SK-N-SH (cell line): ENCODE measurements around the gene RCAN1. TPM values are rescaled to one million over a fixed set of nuclear protein-coding genes. Genes with fewer than 3 reads are reported as not detected.

ENCODE experiments used
- CTCF ChIA-PET: fragments of 300-600, 350-600 bp; formaldehyde crosslinking; extraction: SDS; loops from one replicate; lab custom pipeline; 2021; lab: Yijun Ruan, JAX
- POLR2A ChIA-PET: fragments of 350-600 bp; sonication (Branson Sonifier 250); formaldehyde crosslinking; extraction: SDS; loops from one replicate; lab custom pipeline; 2020; ENCODE audit warnings: antibody characterized with exemption, inconsistent platforms; lab: Yijun Ruan, JAX
- DNase-seq: peaks from one replicate; pipeline ENCODE4 v3.0.0; 2012
- H2AFZ ChIP-seq: fragments of 200-600 bp; sonication (generic); 2 replicates; pipeline ENCODE4 v1.8.1; 2016; ENCODE audit warnings: antibody characterized with exemption, mild to moderate bottlenecking, low read depth
- H3F3A ChIP-seq: fragments of 200-600 bp; sonication (generic); replicated peaks from 2 replicates; pipeline ENCODE3; 2016; ENCODE audit warnings: antibody characterized with exemption, mild to moderate bottlenecking; ENCODE audit not compliant: insufficient read depth
- H3K27ac ChIP-seq, 2 experiments: fragments of 200-500 bp in 1 of 2; fragments of 200-600 bp in 1 of 2; sonication (Bioruptor generic) in 1 of 2; sonication (generic), shearing (Covaris generic) in 1 of 2; 2 replicates each; pipeline versions ENCODE4 v1.5.1 to v1.6.1; 2014 to 2016; ENCODE audit warnings: low read depth in 2 of 2, inconsistent platforms in 1 of 2, low read length in 1 of 2, mild to moderate bottlenecking in 1 of 2, mixed read lengths in 1 of 2
- H3K27me3 ChIP-seq: fragments of 200-600 bp; sonication (generic), shearing (Covaris generic); 2 replicates; pipeline ENCODE4 v1.6.1; 2016; ENCODE audit warnings: mixed run types; ENCODE audit not compliant: insufficient read depth
- H3K36me3 ChIP-seq, 2 experiments: fragments of 200-500 bp in 1 of 2; fragments of 200-600 bp in 1 of 2; sonication (Bioruptor generic) in 1 of 2; sonication (generic) in 1 of 2; replicated peaks in 1 of 2; 2 replicates each; pipeline versions ENCODE3 to v1.5.1; 2014 to 2016; ENCODE audit warnings: low read length in 1 of 2, mild to moderate bottlenecking in 1 of 2; ENCODE audit not compliant: insufficient read depth in 2 of 2, control insufficient read depth in 1 of 2
- H3K4me1 ChIP-seq, 2 experiments: fragments of 200-500 bp in 1 of 2; fragments of 200-600 bp in 1 of 2; sonication (Bioruptor generic) in 1 of 2; sonication (generic), shearing (Covaris generic) in 1 of 2; 2 replicates each; pipeline versions ENCODE4 v1.5.1 to v1.6.1; 2014 to 2016; ENCODE audit warnings: low read depth in 1 of 2, low read length in 1 of 2, mixed run types in 1 of 2; ENCODE audit not compliant: insufficient read depth in 2 of 2, control insufficient read depth in 1 of 2
- H3K4me2 ChIP-seq: fragments of 200-600 bp; sonication (generic), shearing (Covaris generic); 2 replicates; pipeline ENCODE4 v1.6.1; 2017; ENCODE audit warnings: mixed run types
- H3K4me3 ChIP-seq, 2 experiments: fragments of 200-500 bp in 1 of 2; fragments of 200-600 bp in 1 of 2; sonication (Bioruptor generic) in 1 of 2; sonication (generic), shearing (Covaris generic) in 1 of 2; 2 replicates each; pipeline versions ENCODE4 v1.5.1 to v1.8.1; 2014 to 2016; ENCODE audit warnings: low read depth in 2 of 2, inconsistent platforms in 1 of 2, low read length in 1 of 2, mild to moderate bottlenecking in 1 of 2, mixed read lengths in 1 of 2, moderate library complexity in 1 of 2
- H3K79me2 ChIP-seq: fragments of 200-600 bp; sonication (generic); 2 replicates; pipeline ENCODE4 v1.8.1; 2017; ENCODE audit warnings: mild to moderate bottlenecking; ENCODE audit not compliant: insufficient read depth
- H3K9ac ChIP-seq: fragments of 200-600 bp; sonication (generic); 2 replicates; pipeline ENCODE4 v1.6.1; 2017; ENCODE audit warnings: mixed run types
- H3K9me2 ChIP-seq: fragments of 200-600 bp; sonication (generic); 2 replicates; pipeline ENCODE4 v1.6.1; 2017; ENCODE audit warnings: mixed run types
- H3K9me3 ChIP-seq: fragments of 200-600 bp; sonication (generic); 2 replicates; pipeline ENCODE4 v1.6.1; 2017; ENCODE audit warnings: mixed run types, mild to moderate bottlenecking, moderate library complexity
- H4K20me1 ChIP-seq: fragments of 200-600 bp; sonication (generic); 2 replicates; pipeline ENCODE4 v1.6.1; 2017; ENCODE audit warnings: mild to moderate bottlenecking, mixed run types; ENCODE audit not compliant: insufficient read depth
- CHD2 ChIP-seq: fragments of 150-350 bp; IDR thresholded peaks from 2 replicates; pipeline ENCODE4 v1.6.1; 2018; ENCODE audit warnings: low read length; ENCODE audit not compliant: partially characterized antibody
- FOSL2 ChIP-seq: IDR thresholded peaks from 2 replicates; pipeline ENCODE4 v1.4.0; 2012; ENCODE audit warnings: low read depth, mild to moderate bottlenecking, moderate library complexity, borderline replicate concordance
- FOXJ3 ChIP-seq: sonication (generic); formaldehyde crosslinking; IDR thresholded peaks from 2 replicates; pipeline ENCODE4 v1.5.1; 2020; ENCODE audit warnings: mild to moderate bottlenecking, missing genetic modification reagents
- FOXM1 ChIP-seq: IDR thresholded peaks from 2 replicates; pipeline ENCODE4 v1.4.0; 2012; ENCODE audit warnings: low read depth, mild to moderate bottlenecking
- GABPA ChIP-seq: IDR thresholded peaks from 2 replicates; pipeline ENCODE4 v1.4.0; 2012; ENCODE audit warnings: low read depth, mild to moderate bottlenecking
- JUND ChIP-seq: IDR thresholded peaks from 2 replicates; pipeline ENCODE4 v1.4.0; 2012
- MAX ChIP-seq: IDR thresholded peaks from 2 replicates; pipeline ENCODE4 v1.4.0; 2012; ENCODE audit warnings: low read depth
- NRF1 ChIP-seq: IDR thresholded peaks from 2 replicates; pipeline ENCODE4 v1.6.1; 2012; ENCODE audit warnings: low read depth, mild to moderate bottlenecking, low read length
- PBX3 ChIP-seq: IDR thresholded peaks from 2 replicates; pipeline ENCODE4; 2012
- POLR2AphosphoS5 ChIP-seq: IDR thresholded peaks from 2 replicates; pipeline ENCODE4 v1.6.1; 2012; ENCODE audit warnings: low read depth, low read length
- RFX5 ChIP-seq: IDR thresholded peaks from 2 replicates; pipeline ENCODE4 v1.6.1; 2012; ENCODE audit warnings: mild to moderate bottlenecking, improper control_type of control experiment, low read length
- SMC3 ChIP-seq: IDR thresholded peaks from 2 replicates; pipeline ENCODE4 v1.6.1; 2012; ENCODE audit warnings: low read depth, low read length, improper control_type of control experiment
- TAF1 ChIP-seq: IDR thresholded peaks from 2 replicates; pipeline ENCODE4 v1.6.1; 2012; ENCODE audit warnings: low read depth, mild to moderate bottlenecking, low read length, moderate library complexity, borderline replicate concordance
- YY1 ChIP-seq: IDR thresholded peaks from 2 replicates; pipeline ENCODE4 v1.4.0; 2012; ENCODE audit warnings: low read depth, mild to moderate bottlenecking
- WGBS: methylation state at CpG from one replicate; pipeline ENCODE4 v1.1.6; 2017; ENCODE audit warnings: low lambda C conversion rate; 5-methylcytosine and 5-hydroxymethylcytosine counted together
- polyA plus RNA-seq, 3 experiments: library from polyadenylated mRNA; depleted of rRNA; stranded (reverse); fragments of >200 nt; gene quantifications; 2 replicates each; pipeline ENCODE4 v1.2.3, GENCODE V29; 2012
- TF ChIP-seq, protein P1 (sequence below): IDR thresholded peaks from 2 replicates; pipeline ENCODE4 v1.6.1; 2012; ENCODE audit warnings: mild to moderate bottlenecking, low read depth, low read length, moderate library complexity

Gene RCAN1
- polyA plus RNA-seq, 1 of the 3 experiments (the other 2 are of a cell fraction), result 16.7 TPM

GRCh38 chr21:34618941-34619340 lies 4.0 kb upstream of the RCAN1 start:
- no peak overlapping the region for H3K9ac ChIP-seq
- no peak overlapping the region for H2AFZ ChIP-seq
- 94% methylated on average over 1 of the region's 1 CpG for WGBS
- peaks cover 0 to 3% of the 10 kb centered on the region in 2 experiments; a peak in 2 of 4 replicates for H3K4me1 ChIP-seq
- no peak overlapping the region for H3K4me2 ChIP-seq
- peaks cover 40% of the 10 kb centered on the region; the same call in 1 of the 2 replicates for H3K27me3 ChIP-seq
- DNase-seq, result no peak
- CTCF ChIA-PET, result interaction anchor here (1.6 to 2.0 kb wide), 2 partner anchors 12 to 16 kb away, joined by 5 to 10 read pairs; no protein-coding TSS in a partner anchor
- no peaks in the 10 kb centered on the region for H3K9me2 ChIP-seq
- no peak overlapping the region for H3K27ac ChIP-seq
- H3K4me3 ChIP-seq, result no peak overlapping the region
- H3K79me2 ChIP-seq, result no peaks in the 10 kb centered on the region
- TF ChIP-seq RFX5 (no peak), NRF1 (no peak), POLR2AphosphoS5 (no peak), FOXM1 (no peak), GABPA (no peak), CHD2 (no peak), FOSL2 (no peak), MAX (no peak), SMC3 (no peak), JUND (no peak), FOXJ3 (no peak), PBX3 (no peak), TAF1 (no peak), YY1 (no peak)
- TF ChIP-seq, protein P1, sequence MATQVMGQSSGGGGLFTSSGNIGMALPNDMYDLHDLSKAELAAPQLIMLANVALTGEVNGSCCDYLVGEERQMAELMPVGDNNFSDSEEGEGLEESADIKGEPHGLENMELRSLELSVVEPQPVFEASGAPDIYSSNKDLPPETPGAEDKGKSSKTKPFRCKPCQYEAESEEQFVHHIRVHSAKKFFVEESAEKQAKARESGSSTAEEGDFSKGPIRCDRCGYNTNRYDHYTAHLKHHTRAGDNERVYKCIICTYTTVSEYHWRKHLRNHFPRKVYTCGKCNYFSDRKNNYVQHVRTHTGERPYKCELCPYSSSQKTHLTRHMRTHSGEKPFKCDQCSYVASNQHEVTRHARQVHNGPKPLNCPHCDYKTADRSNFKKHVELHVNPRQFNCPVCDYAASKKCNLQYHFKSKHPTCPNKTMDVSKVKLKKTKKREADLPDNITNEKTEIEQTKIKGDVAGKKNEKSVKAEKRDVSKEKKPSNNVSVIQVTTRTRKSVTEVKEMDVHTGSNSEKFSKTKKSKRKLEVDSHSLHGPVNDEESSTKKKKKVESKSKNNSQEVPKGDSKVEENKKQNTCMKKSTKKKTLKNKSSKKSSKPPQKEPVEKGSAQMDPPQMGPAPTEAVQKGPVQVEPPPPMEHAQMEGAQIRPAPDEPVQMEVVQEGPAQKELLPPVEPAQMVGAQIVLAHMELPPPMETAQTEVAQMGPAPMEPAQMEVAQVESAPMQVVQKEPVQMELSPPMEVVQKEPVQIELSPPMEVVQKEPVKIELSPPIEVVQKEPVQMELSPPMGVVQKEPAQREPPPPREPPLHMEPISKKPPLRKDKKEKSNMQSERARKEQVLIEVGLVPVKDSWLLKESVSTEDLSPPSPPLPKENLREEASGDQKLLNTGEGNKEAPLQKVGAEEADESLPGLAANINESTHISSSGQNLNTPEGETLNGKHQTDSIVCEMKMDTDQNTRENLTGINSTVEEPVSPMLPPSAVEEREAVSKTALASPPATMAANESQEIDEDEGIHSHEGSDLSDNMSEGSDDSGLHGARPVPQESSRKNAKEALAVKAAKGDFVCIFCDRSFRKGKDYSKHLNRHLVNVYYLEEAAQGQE, result no peak
- H4K20me1 ChIP-seq, result no peaks in the 10 kb centered on the region
- POLR2A ChIA-PET, result no interaction called here
- H3F3A ChIP-seq, result no peaks in the 10 kb centered on the region
- H3K36me3 ChIP-seq, result no peaks in the 10 kb centered on the region
- H3K9me3 ChIP-seq, result no peaks in the 10 kb centered on the region
